Measurements from ENCODE around the gene HSFX1.
"Not testable (repeated sequence)": the region's sequence is repeated elsewhere in the genome, so short reads cannot be mapped to it uniquely, and the experiment has no call there.

Gene HSFX1

GRCh38 chrX:149773768-149774167 is at the start of gene HSFX1:
Gene HSFX1, plus strand, starts transcription at chrX:149774068. Its CDS starts 614 bp downstream, at chrX:149774682.
- not testable (repeated sequence) for H3K27me3 Mint-ChIP-seq; H3K27ac Mint-ChIP-seq; H3K9me3 Mint-ChIP-seq (ENCODE audit: low read depth); H3K36me3 Mint-ChIP-seq; H3K4me3 Mint-ChIP-seq; H3K4me1 Mint-ChIP-seq (ENCODE audit: low read depth)

GRCh38 chrX:149727308-149727707 is 46.6 kb upstream of the HSFX1 start:
- H3K36me3 Mint-ChIP-seq; H3K27me3 Mint-ChIP-seq; H3K27ac Mint-ChIP-seq; H3K4me3 Mint-ChIP-seq; H3K4me1 Mint-ChIP-seq (ENCODE audit: low read depth); H3K9me3 Mint-ChIP-seq (ENCODE audit: low read depth): not testable (repeated sequence)

GRCh38 chrX:149742269-149742668 is 31.6 kb upstream of the HSFX1 start:
- not testable (repeated sequence) for H3K36me3 Mint-ChIP-seq; H3K4me3 Mint-ChIP-seq; H3K9me3 Mint-ChIP-seq (ENCODE audit: low read depth); H3K27ac Mint-ChIP-seq; H3K27me3 Mint-ChIP-seq; H3K4me1 Mint-ChIP-seq (ENCODE audit: low read depth)

GRCh38 chrX:149746390-149747007 is 27.4 kb upstream of the HSFX1 start:
- H3K4me3 Mint-ChIP-seq, H3K27me3 Mint-ChIP-seq, H3K36me3 Mint-ChIP-seq: not testable (repeated sequence)

GRCh38 chrX:149757206-149758067 is 16.4 kb upstream of the HSFX1 start:
- Mint-ChIP-seq H3K36me3 (no peaks in the 10 kb centered on the region), H3K4me3 (no peak overlapping the region), H3K27ac (no peak overlapping the region)

More at GRCh38 chrX:149746390-149747007, 27.4 kb upstream of the HSFX1 start:
- not testable (repeated sequence) for H3K9me3 Mint-ChIP-seq (ENCODE audit: low read depth); H3K27ac Mint-ChIP-seq; H3K4me1 Mint-ChIP-seq (ENCODE audit: low read depth)

GRCh38 chrX:149758068-149758714 is 15.7 kb upstream of the HSFX1 start:
- H3K4me3 Mint-ChIP-seq = no peak overlapping the region
- H3K4me1 Mint-ChIP-seq (ENCODE audit: low read depth) = no peaks in the 10 kb centered on the region
- no peaks in the 10 kb centered on the region for H3K9me3 Mint-ChIP-seq (ENCODE audit: low read depth)
- H3K27me3 Mint-ChIP-seq = no peaks in the 10 kb centered on the region
- H3K36me3 Mint-ChIP-seq = no peaks in the 10 kb centered on the region
- H3K27ac Mint-ChIP-seq = no peak overlapping the region

More at GRCh38 chrX:149757206-149758067, 16.4 kb upstream of the HSFX1 start:
- no peaks in the 10 kb centered on the region for H3K9me3 Mint-ChIP-seq (ENCODE audit: low read depth)
- no peaks in the 10 kb centered on the region for H3K4me1 Mint-ChIP-seq (ENCODE audit: low read depth)
- no peaks in the 10 kb centered on the region for H3K27me3 Mint-ChIP-seq

GRCh38 chrX:149758715-149759078 is 15.2 kb upstream of the HSFX1 start:
- H3K9me3 Mint-ChIP-seq (ENCODE audit: low read depth); H3K4me1 Mint-ChIP-seq (ENCODE audit: low read depth); H3K4me3 Mint-ChIP-seq; H3K27ac Mint-ChIP-seq; H3K27me3 Mint-ChIP-seq; H3K36me3 Mint-ChIP-seq: not testable (repeated sequence)

GRCh38 chrX:149759824-149760223 is 14.0 kb upstream of the HSFX1 start:
- Mint-ChIP-seq H3K27me3 (no peaks in the 10 kb centered on the region), H3K4me1 (ENCODE audit: low read depth) (no peaks in the 10 kb centered on the region), H3K4me3 (no peak overlapping the region), H3K27ac (no peak overlapping the region), H3K9me3 (ENCODE audit: low read depth) (no peaks in the 10 kb centered on the region), H3K36me3 (no peaks in the 10 kb centered on the region)

GRCh38 chrX:149760965-149761364 is 12.9 kb upstream of the HSFX1 start:
- Mint-ChIP-seq H3K4me3 (no peak overlapping the region), H3K36me3 (no peaks in the 10 kb centered on the region), H3K27ac (no peak overlapping the region), H3K9me3 (ENCODE audit: low read depth) (no peaks in the 10 kb centered on the region), H3K4me1 (ENCODE audit: low read depth) (no peaks in the 10 kb centered on the region), H3K27me3 (no peaks in the 10 kb centered on the region)

- H3K27me3 Mint-ChIP-seq; H3K4me1 Mint-ChIP-seq (ENCODE audit: low read depth); H3K9me3 Mint-ChIP-seq (ENCODE audit: low read depth); H3K4me3 Mint-ChIP-seq; H3K36me3 Mint-ChIP-seq; H3K27ac Mint-ChIP-seq: not testable (repeated sequence)
These were observed 11.8 kb upstream of the HSFX1 start for GRCh38 chrX:149761858-149762674.

- Mint-ChIP-seq H3K4me3 (no peak overlapping the region), H3K27ac (no peak overlapping the region), H3K27me3 (no peaks in the 10 kb centered on the region), H3K9me3 (ENCODE audit: low read depth) (no peaks in the 10 kb centered on the region), H3K36me3 (no peaks in the 10 kb centered on the region), H3K4me1 (ENCODE audit: low read depth) (no peaks in the 10 kb centered on the region)
These were observed 10.9 kb upstream of the HSFX1 start for GRCh38 chrX:149762696-149763614.

- not testable (repeated sequence) for H3K36me3 Mint-ChIP-seq; H3K4me1 Mint-ChIP-seq (ENCODE audit: low read depth); H3K9me3 Mint-ChIP-seq (ENCODE audit: low read depth); H3K4me3 Mint-ChIP-seq; H3K27me3 Mint-ChIP-seq; H3K27ac Mint-ChIP-seq
These were observed 3.5 kb upstream of the HSFX1 start for GRCh38 chrX:149770344-149770743.

- not testable (repeated sequence) for H3K4me1 Mint-ChIP-seq (ENCODE audit: low read depth); H3K27me3 Mint-ChIP-seq; H3K9me3 Mint-ChIP-seq (ENCODE audit: low read depth); H3K36me3 Mint-ChIP-seq; H3K27ac Mint-ChIP-seq; H3K4me3 Mint-ChIP-seq
These were observed 842 bp upstream of the HSFX1 start for GRCh38 chrX:149773026-149773425.

GRCh38 chrX:149777999-149778398 is 4.1 kb downstream of the HSFX1 start:
- not testable (repeated sequence) for H3K4me3 Mint-ChIP-seq; H3K27me3 Mint-ChIP-seq; H3K4me1 Mint-ChIP-seq (ENCODE audit: low read depth); H3K27ac Mint-ChIP-seq; H3K36me3 Mint-ChIP-seq; H3K9me3 Mint-ChIP-seq (ENCODE audit: low read depth)

Data from activated naive CD8-positive, alpha-beta T cell (primary cell).